ENCODE data around the gene AMOTL1. TPM values are rescaled to one million over a fixed set of nuclear protein-coding genes. Genes with fewer than 3 reads are reported as not detected.

AMOTL1 gene
- total and polyA plus RNA-seq, 2 donors from 2014 or later: 6.1 to 52.3 TPM

DNA sequence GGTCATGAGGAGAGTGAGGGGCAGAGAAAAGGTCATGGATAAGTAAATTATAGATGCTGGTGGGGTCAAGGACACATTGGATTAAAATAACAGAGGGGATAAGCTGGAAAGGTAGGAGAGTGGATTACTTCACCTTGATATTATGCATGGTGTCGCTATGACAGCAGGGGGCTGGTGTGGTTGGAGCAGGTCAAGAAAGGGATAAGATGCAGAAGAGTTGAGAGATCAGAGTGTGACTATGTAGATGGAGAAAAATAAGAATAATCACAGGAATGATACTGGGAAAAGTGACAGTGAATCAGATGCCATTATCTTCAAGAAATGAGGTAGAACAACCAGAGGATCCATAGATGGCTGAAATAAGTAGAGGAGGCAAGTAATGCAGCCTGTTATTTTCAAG is 29.4 kb upstream of the AMOTL1 start:
- Histone ChIP-seq H3K9ac (ENCODE audit: low read length in 3 of 3) (no peak overlapping the region), H3K4me1 (ENCODE audit: control insufficient read depth in 2 of 3, insufficient read depth in 2 of 3, low read depth in 1 of 3, low read length in 3 of 3) (peaks cover 0 to 9% (median 3%) of the 10 kb centered on the region in 3 donors), H3K27ac (ENCODE audit: low read depth in 2 of 2, low read length in 2 of 2) (no peak overlapping the region), H3K9me3 (ENCODE audit: control insufficient read depth in 2 of 3, insufficient read depth in 1 of 3, low read length in 3 of 3) (no peaks in the 10 kb centered on the region), H3K36me3 (ENCODE audit: control insufficient read depth in 2 of 3, insufficient read depth in 3 of 3, low read length in 3 of 3) (no peaks in the 10 kb centered on the region), H3K4me3 (ENCODE audit: low read length in 3 of 3) (no peak overlapping the region), H3K27me3 (ENCODE audit: control insufficient read depth, insufficient read depth, low read length) (no peaks in the 10 kb centered on the region)
- no peak for FAIRE-seq
- DNase-seq: no peak
- intact Hi-C loops (cut with DNase I): no loop called here
- TF ChIP-seq, protein P1, sequence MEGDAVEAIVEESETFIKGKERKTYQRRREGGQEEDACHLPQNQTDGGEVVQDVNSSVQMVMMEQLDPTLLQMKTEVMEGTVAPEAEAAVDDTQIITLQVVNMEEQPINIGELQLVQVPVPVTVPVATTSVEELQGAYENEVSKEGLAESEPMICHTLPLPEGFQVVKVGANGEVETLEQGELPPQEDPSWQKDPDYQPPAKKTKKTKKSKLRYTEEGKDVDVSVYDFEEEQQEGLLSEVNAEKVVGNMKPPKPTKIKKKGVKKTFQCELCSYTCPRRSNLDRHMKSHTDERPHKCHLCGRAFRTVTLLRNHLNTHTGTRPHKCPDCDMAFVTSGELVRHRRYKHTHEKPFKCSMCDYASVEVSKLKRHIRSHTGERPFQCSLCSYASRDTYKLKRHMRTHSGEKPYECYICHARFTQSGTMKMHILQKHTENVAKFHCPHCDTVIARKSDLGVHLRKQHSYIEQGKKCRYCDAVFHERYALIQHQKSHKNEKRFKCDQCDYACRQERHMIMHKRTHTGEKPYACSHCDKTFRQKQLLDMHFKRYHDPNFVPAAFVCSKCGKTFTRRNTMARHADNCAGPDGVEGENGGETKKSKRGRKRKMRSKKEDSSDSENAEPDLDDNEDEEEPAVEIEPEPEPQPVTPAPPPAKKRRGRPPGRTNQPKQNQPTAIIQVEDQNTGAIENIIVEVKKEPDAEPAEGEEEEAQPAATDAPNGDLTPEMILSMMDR (IDR thresholded peaks at IDR 0.05; ENCODE audit: borderline replicate concordance, extremely low read depth, insufficient read depth): no peak

DNA sequence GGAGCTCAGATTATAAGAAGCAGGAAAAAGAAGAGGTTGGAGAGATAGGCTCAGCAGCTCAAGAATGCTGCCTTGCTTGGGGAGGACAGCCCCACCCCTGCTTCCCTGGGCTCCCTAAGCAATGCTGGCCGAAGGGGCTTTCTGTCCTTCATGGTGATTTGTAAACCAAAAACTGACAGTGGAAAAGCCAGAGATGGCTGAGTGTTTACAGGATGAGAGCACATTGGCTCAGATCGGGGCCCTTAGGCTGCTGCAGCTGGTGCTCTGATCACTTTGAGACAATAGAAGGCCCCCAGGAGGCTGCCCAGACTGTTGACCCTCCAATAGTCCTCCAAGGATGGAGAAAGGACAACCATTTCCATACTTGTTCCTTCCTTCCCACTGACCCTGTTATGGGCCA is 28.8 kb upstream of the AMOTL1 start:
- Histone ChIP-seq H3K27me3 (ENCODE audit: control insufficient read depth, insufficient read depth, low read length) (no peaks in the 10 kb centered on the region), H3K4me1 (ENCODE audit: control insufficient read depth in 2 of 3, insufficient read depth in 2 of 3, low read depth in 1 of 3, low read length in 3 of 3) (peaks cover 0 to 9% (median 3%) of the 10 kb centered on the region in 3 donors), H3K9ac (ENCODE audit: low read length in 3 of 3) (no peak overlapping the region), H3K4me3 (ENCODE audit: low read length in 3 of 3) (no peak overlapping the region), H3K27ac (ENCODE audit: low read depth in 2 of 2, low read length in 2 of 2) (no peak overlapping the region), H3K9me3 (ENCODE audit: control insufficient read depth in 2 of 3, insufficient read depth in 1 of 3, low read length in 3 of 3) (no peaks in the 10 kb centered on the region), H3K36me3 (ENCODE audit: control insufficient read depth in 2 of 3, insufficient read depth in 3 of 3, low read length in 3 of 3) (no peaks in the 10 kb centered on the region)
- intact Hi-C loops (cut with DNase I): no loop called here
- no peak for FAIRE-seq
- DNase-seq: no peak
- TF ChIP-seq, protein P1 (IDR thresholded peaks at IDR 0.05; ENCODE audit: borderline replicate concordance, extremely low read depth, insufficient read depth): no peak

DNA sequence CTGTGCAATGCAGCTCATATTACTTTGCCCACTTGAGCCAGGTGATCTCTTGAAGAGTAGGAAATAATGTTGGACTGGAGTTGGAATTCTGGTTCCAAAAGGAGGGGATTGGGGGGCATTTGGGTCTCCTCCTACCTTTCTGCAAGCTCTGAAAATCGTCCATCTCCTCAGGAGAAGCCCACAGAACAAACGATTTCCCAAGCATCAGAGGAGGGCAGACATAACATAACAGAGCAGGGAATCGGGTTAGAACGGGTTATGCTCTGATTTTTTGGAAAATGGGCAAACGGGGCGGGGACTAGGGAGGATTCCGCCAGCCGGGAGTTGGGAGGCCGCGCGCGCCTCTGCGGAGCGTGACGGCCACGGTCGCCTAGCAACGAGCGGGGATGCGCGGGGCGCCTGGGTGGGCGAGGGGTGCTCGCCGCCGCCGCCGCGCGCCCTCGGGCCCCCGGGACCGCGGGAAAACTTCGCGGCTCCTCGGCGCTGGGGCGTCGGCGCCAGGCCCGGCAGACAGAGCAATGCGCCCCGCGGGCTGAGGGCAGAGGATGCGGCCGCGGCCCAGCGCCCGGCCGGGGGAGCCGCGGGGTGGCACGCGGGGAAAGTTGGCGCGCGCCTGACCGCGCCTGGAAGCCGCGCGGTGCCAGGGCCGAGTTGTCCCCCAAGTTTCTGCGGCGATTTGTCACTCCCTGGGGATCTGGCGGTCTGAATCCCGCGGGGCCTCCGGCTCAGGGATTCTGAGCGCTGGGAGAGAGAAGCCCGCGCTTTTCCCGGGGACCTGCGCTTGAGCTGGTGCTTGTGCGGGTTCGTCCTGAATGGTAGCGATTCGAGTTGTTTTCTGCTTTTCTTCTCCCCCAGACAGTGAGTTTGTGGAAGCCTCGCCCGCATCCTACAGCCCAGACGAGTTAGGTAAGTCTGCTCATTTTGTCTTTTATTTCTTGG is 27.8 kb upstream of the AMOTL1 start:
- peak; percentile 74 to 90 (median 86) for DNase-seq
- Histone ChIP-seq H3K27me3 (ENCODE audit: control insufficient read depth, insufficient read depth, low read length) (no peaks in the 10 kb centered on the region), H3K36me3 (ENCODE audit: control insufficient read depth in 2 of 3, insufficient read depth in 3 of 3, low read length in 3 of 3) (no peaks in the 10 kb centered on the region), H3K9ac (ENCODE audit: low read length in 3 of 3) (peak overlapping the region in 2 of 3 donors; percentile 20 to 56), H3K9me3 (ENCODE audit: control insufficient read depth in 2 of 3, insufficient read depth in 1 of 3, low read length in 3 of 3) (no peaks in the 10 kb centered on the region), H3K4me3 (ENCODE audit: low read length in 3 of 3) (peak overlapping the region; percentile 51 to 66 (median 55)), H3K27ac (ENCODE audit: low read depth in 2 of 2, low read length in 2 of 2) (no peak overlapping the region), H3K4me1 (ENCODE audit: control insufficient read depth in 2 of 3, insufficient read depth in 2 of 3, low read depth in 1 of 3, low read length in 3 of 3) (peaks cover 0 to 9% (median 3%) of the 10 kb centered on the region in 3 donors)
- TF ChIP-seq, protein P1 (IDR thresholded peaks at IDR 0.05; ENCODE audit: borderline replicate concordance, extremely low read depth, insufficient read depth): no peak
- intact Hi-C loops (cut with DNase I): no loop called here
- FAIRE-seq: no peak
